Mammary epithelial cell (primary cell): Measurements from ENCODE around the gene GARRE1.

Source experiments
- EZH2 ChIP-seq: IDR thresholded peaks from 2 replicates; pipeline ENCODE4 v1.6.1; 2012; ENCODE audit warnings: low read length, inconsistent platforms, borderline replicate concordance
- TF ChIP-seq, protein P1 (sequence below), 2 donors: IDR thresholded peaks in 1 of 2; conservative IDR thresholded peaks in 1 of 2; 2 replicates each; pipeline ENCODE4 v1.5.1; 2011 to 2012; ENCODE audit warnings: inconsistent platforms in 2 of 2, low read length in 2 of 2, mild to moderate bottlenecking in 2 of 2, control low read depth in 1 of 2, low read depth in 1 of 2; ENCODE audit not compliant: insufficient read depth in 1 of 2; ENCODE audit errors: extremely low read depth in 1 of 2

DNA sequence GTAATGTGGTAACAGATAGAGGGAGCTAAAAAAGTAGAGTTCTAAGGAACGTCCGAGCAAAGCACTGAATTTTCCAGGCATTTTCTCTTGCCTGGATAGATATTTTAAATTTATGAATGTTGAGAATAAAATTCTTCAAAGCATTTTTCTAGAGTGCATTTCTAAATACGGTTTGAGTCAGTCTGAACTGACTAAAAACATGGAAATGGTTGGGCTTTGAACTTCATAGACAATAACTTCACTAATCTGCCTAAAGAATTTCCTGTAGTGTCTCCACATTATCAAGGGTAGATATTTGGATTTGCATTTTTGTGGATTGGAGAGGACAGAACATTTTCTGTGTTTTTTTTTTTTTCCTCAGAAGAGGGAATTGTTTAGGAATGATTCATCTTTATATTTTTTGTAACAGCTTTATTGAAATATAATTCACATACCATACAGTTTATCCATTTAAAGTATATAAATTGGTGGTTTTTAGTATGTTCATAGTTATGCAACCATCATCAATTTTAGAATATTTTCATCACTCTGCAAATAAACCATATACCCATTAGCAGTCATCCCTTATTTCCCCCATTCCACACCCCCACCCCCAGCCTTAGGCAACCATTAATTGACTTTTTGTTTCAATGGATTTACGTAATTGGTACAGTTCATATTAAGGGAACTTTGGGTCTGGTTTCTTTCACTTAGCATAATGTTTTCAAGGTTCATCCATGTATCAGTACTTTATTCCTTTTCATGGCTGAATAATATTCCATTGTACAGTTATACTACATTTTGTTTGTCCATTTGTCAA lies 20.7 kb downstream of the GARRE1 start:
- TF ChIP-seq, protein P1, sequence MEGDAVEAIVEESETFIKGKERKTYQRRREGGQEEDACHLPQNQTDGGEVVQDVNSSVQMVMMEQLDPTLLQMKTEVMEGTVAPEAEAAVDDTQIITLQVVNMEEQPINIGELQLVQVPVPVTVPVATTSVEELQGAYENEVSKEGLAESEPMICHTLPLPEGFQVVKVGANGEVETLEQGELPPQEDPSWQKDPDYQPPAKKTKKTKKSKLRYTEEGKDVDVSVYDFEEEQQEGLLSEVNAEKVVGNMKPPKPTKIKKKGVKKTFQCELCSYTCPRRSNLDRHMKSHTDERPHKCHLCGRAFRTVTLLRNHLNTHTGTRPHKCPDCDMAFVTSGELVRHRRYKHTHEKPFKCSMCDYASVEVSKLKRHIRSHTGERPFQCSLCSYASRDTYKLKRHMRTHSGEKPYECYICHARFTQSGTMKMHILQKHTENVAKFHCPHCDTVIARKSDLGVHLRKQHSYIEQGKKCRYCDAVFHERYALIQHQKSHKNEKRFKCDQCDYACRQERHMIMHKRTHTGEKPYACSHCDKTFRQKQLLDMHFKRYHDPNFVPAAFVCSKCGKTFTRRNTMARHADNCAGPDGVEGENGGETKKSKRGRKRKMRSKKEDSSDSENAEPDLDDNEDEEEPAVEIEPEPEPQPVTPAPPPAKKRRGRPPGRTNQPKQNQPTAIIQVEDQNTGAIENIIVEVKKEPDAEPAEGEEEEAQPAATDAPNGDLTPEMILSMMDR (conservative IDR thresholded peaks at IDR 0.05 in 1 of 2, IDR thresholded peaks at IDR 0.05 in 1 of 2; ENCODE audit: extremely low read depth in 1 of 2, insufficient read depth in 1 of 2, low read depth in 1 of 2, low read length in 2 of 2), result no peak
- TF ChIP-seq EZH2, result no peak
